ENCODE results near the gene COG8.

The COG8 gene

DNA sequence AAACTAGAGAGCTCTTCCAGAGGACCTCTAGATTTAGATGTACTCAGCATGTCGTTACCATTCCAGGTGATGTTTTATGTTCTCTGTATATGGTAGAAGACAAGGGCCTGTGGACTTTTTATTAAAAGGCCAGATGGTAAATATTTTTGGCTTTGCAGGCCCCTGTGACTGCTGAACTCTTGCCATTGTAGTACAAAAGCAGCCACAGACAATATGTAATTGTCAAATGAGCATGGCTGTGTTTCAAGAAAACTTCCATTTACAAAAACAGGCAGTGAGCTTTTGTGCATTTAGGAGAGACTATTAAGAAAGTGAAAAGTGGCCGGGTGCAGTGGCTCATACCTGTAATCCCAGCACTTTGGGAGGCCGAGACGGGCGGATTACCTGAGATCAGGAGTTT, 4.8 kb upstream of the COG8 start:
- DNase-seq = no peak

GRCh38 chr16:69340095-69340644, 806 bp upstream of the COG8 start:
- DNase-seq = no peak

DNA sequence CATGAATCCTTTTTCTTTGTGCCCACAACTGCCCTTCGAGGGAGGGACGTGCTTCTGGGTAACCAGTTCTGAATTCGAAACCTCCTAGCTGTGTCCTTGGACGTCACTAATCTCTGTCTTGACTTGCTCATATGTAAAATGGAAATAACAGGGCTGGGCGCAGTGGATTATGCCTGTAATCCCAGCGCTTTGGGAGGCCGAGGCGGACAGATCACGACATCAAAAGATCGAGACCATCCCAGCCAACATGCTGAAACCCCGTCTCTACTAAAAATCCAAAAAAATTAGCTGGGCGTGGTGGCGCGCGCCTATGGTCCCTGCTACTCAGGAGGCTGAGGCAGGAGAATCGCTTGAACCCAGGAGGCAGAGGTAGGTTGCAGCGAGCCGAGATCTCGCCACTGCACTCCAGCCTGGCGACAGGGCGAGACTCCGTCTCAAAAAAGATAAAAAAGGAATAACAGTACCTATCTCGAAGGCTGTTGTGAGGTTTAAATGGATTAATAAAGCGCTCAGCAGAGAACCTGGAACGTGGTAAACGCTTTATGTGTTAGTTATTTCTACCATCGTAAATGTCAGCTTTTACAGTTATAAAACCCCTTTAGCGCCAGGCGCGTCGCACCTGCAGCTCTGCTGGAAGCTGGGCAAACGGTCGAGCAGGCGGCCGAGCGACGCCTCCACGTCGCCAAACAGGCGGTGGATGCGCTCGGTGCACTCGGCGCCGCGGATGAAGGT, 641 bp downstream of the COG8 start:
- no peak for DNase-seq

DNA sequence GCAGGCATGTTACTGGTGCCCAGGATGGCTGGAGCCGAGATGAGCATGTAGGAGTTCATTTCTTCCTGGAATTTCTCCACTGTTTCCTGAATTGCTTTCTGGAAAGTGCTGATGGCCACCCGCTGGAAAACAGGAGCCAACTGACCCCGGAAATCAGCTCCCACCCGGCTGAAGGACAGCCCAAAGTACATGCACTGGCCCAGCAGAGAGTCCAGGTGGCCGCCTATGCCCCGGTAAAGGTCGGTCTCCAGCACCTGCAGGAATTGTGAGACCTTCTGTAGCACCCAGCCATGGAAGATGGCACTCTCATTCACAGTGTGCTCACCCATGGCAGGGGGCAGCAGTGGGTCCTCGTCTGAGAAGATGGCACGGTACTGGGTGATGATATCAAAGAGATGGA, 4.7 kb downstream of the COG8 start:
- DNase-seq = no peak

GRCh38 chr16:69330286-69331109, 8.9 kb downstream of the COG8 start, which contains the start of gene PDF:
Gene PDF, minus strand, starts transcription at chr16:69330588. Its CDS starts 18 bp downstream, at chr16:69330570.
- DNase-seq = peak; percentile 79

DNA sequence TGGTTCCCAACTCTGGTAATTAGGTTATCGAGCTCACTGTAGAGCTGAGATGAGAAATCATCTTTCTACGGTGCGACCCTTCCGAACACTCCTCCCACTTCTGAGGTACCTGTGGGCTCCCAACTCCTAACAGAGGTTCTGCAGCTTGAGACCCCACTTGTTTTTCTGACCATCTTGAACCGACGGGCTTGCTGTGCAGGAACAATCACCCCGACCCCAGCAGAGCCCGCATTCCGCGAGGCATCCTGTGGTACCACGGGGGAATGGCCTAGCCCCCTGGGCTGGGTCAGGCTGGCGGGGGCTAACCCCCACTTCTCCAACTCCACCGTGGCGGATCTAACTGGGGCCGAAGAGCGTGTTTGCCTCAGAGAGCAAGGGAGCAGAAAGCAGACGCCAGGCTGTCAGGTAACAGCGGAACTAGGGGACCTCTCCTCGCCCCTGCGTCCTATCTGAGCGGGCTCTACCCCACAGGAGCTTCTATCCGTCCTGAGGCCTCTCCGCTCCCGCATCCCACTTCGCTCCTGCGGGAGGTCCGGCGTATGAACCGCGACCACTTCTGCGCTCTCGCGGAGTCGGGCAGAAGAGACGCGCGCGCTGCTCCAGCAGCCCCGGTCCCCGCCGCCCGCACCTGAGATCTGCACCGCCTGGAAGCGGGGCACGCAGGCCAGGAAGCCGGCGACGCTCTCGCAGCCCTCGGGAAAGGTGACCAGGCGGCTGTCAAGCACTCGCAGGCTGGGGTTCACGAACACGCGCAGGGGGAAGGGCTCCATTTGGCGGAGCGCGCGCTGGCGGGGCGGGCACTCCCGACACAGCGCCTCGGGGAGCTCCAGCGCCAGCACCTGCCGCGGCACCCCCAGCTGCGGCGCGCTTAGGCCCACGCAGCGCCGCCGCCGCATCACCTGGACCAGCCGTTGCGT, 9.7 kb downstream of the COG8 start:
- DNase-seq = no peak

DNA sequence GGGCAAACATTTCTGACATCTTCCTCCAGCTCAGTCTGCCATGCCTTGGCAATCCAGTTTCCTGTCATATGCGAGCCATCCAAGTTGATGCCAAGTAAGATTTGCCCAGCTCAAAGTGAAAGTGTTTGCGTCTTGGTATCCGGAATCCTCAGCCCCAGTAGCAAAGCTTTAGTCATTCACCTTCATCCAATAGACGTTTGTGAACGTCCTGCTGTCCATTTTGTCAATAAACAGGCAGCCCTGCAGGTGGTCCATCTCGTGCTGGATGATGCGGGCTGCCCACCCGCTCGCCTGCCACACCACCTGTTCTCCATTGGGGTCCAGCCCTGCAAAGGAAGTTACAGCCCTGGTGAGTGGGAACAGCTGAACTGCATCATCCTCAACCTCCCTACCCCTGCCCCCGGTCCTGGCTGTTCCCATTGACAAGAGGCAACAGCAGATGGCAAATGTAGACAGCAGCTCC, 10.5 kb downstream of the COG8 start:
- no peak for DNase-seq

DNA sequence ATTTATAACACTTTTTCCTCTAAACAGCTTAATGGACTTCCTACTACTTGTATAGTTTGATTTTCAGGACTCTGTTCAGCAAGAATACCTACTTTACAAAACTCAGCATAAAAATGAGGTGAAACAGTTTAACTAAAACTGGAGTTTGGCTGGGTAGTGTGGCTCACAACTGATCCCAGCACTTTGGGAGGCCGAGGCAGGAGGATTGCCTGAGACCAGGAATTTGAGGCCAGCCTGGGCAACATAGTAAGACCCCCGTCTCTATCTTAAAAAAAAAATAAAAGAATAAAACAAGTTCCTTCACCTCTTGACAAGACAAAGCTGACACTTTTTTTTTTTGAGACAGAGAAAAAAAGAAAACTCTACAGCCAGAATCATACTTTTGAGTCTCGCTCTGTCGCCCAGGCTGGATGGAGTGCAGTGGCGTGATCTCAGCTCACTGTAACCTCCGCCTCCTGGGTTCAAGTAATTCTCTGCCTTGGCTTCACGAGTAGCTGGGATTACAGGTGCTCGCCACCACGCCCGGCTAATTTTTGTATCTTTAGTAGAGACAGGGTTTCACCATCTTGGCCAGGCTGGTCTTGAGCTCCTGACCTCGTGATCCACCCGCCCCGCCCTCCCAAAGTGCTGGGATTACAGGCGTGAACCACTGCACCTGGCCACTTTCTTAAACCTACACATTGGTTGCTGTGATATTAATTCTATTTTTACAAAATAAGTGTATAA, 11.6 kb downstream of the COG8 start:
- DNase-seq = no peak

DNA sequence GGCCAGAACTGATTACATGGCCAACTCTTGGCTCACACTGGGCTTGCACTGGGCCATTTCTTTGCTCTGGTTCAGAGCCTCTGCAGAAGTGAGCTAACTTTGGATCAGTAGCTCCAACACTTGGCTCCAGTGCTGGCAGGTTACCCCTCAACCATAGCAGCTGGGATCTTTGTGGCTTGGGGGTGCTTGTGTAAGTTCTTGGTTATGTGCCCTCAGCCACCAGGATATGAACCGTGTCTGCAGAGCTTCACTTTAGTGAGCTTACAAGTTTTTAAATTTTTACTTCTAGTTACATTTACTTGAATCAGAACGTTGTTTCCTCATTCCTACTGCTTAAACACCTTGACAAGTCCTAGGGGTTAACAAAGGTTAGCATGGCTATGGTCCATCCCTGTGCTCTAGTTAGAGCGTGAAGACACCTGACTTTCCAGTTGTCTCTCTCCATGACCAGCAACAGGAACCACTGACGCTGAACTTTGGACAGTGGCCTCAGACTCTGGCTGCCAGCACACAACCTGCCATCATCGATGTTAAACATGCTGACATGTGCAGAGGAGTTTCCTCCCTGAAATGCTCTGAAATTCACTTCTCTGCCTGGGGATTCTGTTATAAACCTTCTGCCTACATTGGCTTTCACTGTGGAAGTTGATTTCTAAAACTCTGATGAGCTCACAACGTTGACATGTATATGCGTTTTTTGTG, 13.0 kb downstream of the COG8 start:
- no peak for DNase-seq

GRCh38 chr16:69325784-69326171, 13.6 kb downstream of the COG8 start:
- no peak for DNase-seq

GRCh38 chr16:69324585-69325253, 14.6 kb downstream of the COG8 start:
- DNase-seq = no peak

- no peak for DNase-seq
These were observed 15.3 kb downstream of the COG8 start for GRCh38 chr16:69324013-69324531.

DNA sequence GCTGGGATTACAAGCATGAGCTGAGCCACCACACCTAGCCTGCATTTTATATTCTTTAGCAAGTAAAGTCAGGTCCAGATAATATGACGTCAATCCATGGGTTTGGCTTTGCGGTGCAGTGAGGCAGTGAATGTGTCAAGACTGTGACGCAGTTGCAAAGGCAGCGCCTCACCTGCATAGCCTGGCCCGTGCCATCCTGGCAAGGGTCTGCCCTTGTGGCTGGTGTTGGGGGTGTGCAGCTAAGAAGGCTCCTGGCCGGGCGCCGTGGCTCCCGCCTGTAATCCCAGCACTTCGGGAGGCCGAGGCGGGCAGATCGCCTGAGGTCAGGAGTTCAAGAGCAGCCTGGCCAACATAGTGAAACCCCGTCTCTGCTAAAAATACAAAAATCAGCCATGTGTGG, 15.9 kb downstream of the COG8 start:
- DNase-seq = no peak

- DNase-seq = no peak
These were observed 17.0 kb downstream of the COG8 start for GRCh38 chr16:69322343-69322742.

- DNase-seq = no peak
These were observed 18.3 kb downstream of the COG8 start for GRCh38 chr16:69321080-69321479.

DNA sequence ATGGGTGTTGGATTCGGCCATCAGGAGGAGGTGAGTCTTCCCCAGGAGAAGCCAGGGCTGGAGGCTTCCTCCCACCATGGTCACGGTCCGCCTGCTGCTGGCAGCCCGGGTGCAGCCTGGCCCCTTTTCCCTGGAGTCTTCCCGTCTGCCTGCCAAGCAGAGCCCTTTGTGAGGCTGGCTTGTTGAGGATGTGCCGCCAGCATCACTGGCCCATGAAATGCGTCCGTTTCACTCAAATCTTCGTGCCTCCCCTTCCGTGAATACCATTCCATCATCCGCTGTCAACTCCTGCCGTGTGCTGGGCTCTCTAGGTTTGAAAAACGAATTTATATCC, 18.7 kb downstream of the COG8 start:
- no peak for DNase-seq

- DNase-seq = no peak
These were observed 19.3 kb downstream of the COG8 start for GRCh38 chr16:69319826-69320739.

DNA sequence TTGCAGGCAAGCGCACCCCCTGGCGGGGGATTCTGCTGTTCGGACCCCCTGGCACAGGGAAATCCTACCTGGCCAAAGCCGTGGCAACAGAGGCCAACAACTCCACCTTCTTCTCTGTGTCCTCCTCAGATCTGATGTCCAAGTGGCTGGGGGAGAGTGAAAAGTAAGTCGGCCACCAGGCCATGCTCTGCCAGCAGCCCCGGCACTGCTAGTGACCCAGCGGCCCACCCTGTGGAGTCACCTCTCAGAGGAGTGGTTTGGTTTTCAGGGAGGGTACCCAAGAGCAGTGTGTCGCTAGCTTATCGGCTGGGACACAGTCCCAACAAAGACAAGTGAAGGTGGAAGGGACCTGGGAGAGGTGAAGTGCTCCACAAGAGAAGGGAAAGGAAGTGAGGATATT, 20.0 kb downstream of the COG8 start:
- DNase-seq = no peak

DNA sequence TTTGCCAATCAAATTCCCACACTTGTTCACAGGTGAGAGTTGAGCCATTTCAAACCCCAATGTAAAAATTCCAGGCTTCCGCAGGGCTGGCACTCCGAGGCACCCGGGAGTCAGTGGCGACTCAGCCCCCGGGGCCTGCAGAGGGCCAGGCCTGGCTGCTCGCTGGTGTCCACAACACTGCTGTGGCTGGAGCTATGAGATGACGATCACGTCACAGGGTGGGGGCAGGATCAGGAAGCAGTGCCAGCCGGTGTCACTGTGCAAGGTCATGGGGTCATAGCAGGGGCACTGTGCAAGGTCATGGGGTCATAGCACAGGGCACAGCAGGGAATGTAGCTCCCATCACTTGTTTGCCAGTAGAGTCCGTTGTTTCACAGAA, 20.5 kb downstream of the COG8 start:
- no peak for DNase-seq

All from activated effector memory CD4-positive, alpha-beta T cell treated with Interleukin-2 at 50 U/mL for 16 hours (primary cell).